GM18951 (cell line): ENCODE measurements around the gene CABYR.

Experiments used
- POLR2A ChIP-seq: IDR thresholded peaks from 4 replicates; pipeline ENCODE4 v1.6.1; 2011; ENCODE audit warnings: mild to moderate bottlenecking; ENCODE audit not compliant: insufficient read length, insufficient read depth; ENCODE audit errors: extremely low read depth
- in situ Hi-C: fragments of 300-500 bp; cut with MboI; formaldehyde crosslinking; loops from one replicate; pipeline ENCODE4 v1.12.0; 2022; ENCODE audit warnings: low sequenced_read_pairs, mixed read lengths, inconsistent platforms; ENCODE audit not compliant: unreplicated experiment

Gene CABYR

GRCh38 chr18:24189664-24190346 is 50.9 kb downstream of the CABYR start:
- in situ Hi-C loops = no loop called here
- no peak for TF ChIP-seq POLR2A

- no peak for TF ChIP-seq POLR2A
- in situ Hi-C loops = no loop called here
Observed at GRCh38 chr18:24190590-24190989, 51.7 kb downstream of the CABYR start.

GRCh38 chr18:24195296-24196053 is 56.6 kb downstream of the CABYR start:
- TF ChIP-seq POLR2A = no peak
- in situ Hi-C loops = no loop called here

GRCh38 chr18:24196764-24197163 is 57.9 kb downstream of the CABYR start:
- no peak for TF ChIP-seq POLR2A

DNA sequence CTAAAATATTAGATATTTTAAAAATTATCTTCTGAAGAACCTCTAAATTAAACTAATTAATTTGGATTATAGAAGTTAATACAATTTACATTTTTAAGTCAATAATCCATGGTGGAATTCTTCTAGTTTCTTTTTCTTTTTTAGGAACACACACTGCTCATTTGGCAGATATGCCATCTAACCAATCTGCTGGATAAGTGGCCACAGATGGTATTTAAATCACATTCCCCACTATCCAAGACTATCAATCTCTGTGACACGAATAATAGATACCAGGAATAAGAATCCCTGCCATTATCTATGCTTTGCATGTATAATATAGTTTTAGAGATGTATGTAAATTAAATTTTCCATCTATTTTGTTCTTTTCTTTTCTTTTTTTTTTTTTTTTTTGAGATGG is 58.5 kb downstream of the CABYR start:
- in situ Hi-C loops = no loop called here
- TF ChIP-seq POLR2A = no peak

More at GRCh38 chr18:24196764-24197163, 57.9 kb downstream of the CABYR start:
- in situ Hi-C loops = no loop called here

- in situ Hi-C loops = no loop called here
- TF ChIP-seq POLR2A = no peak
Observed at GRCh38 chr18:24198461-24198860, 59.6 kb downstream of the CABYR start.

DNA sequence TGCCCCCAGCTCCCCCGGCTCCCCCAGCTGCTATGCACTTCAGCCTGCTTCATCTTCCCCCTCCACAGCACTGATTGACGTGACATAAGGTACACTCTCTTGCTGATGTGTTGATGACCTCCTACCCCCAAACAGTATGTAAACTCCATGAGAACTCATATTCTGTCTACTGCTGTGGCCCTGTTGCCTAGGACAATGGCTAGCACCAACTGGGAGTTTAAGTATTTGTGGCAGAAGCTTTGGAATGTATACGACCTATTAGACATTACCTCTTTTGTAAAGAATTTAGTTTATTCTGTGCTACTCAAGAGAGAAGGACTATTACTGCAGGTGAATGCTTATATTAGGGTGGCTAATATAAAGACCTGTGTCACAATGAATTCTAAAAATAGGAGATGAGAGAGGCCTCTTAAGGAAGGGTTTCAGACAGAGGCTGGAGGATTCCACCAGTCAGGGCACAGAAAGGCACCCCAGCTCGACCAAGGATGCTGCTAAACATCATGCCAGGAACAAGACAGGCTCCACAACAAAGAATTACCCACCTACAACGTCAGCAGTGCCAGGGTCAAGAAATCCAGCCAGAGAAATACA is 60.6 kb downstream of the CABYR start:
- TF ChIP-seq POLR2A = no peak
- in situ Hi-C loops = no loop called here

- in situ Hi-C loops = no loop called here
- TF ChIP-seq POLR2A = no peak
Observed at GRCh38 chr18:24200494-24201290, 61.8 kb downstream of the CABYR start.

GRCh38 chr18:24201699-24202687 is 63.1 kb downstream of the CABYR start:
- in situ Hi-C loops = no loop called here
- no peak for TF ChIP-seq POLR2A

GRCh38 chr18:24204904-24205303 is 66.0 kb downstream of the CABYR start:
- TF ChIP-seq POLR2A = no peak
- in situ Hi-C loops = no loop called here

GRCh38 chr18:24208270-24209035 is 69.6 kb downstream of the CABYR start:
- in situ Hi-C loops = no loop called here
- no peak for TF ChIP-seq POLR2A
